Osteoblast (primary cell): ENCODE data around the gene TEDC2. TPM values are rescaled to one million over a fixed set of nuclear protein-coding genes. Genes with fewer than 3 reads are reported as not detected.

ENCODE experiments used
- DNase-seq: peaks from one replicate; pipeline ENCODE4 v3.0.0; 2011; ENCODE audit warnings: low spot score, mixed read lengths; ENCODE audit not compliant: insufficient read length; ENCODE audit errors: missing footprints
- H2AFZ ChIP-seq: 2 replicates; pipeline ENCODE4 v1.6.0; 2011; ENCODE audit warnings: mild to moderate bottlenecking, low read length
- H3K27ac ChIP-seq: 2 replicates; pipeline ENCODE4 v1.5.1; 2011; ENCODE audit warnings: mild to moderate bottlenecking, low read depth, low read length, moderate library complexity
- H3K27me3 ChIP-seq: 2 replicates; pipeline ENCODE4 v1.6.0; 2012; ENCODE audit warnings: mild to moderate bottlenecking, control low read depth, inconsistent platforms, low read length, moderate library complexity; ENCODE audit not compliant: insufficient read depth
- H3K36me3 ChIP-seq: 2 replicates; pipeline ENCODE4 v1.5.1; 2011; ENCODE audit warnings: mild to moderate bottlenecking, low read length, control low read depth, moderate library complexity; ENCODE audit not compliant: insufficient read depth
- H3K4me1 ChIP-seq: 2 replicates; pipeline ENCODE4 v1.5.1; 2011; ENCODE audit warnings: mild to moderate bottlenecking, low read length, control low read depth, moderate library complexity; ENCODE audit not compliant: insufficient read depth
- H3K4me2 ChIP-seq: 2 replicates; pipeline ENCODE4 v1.6.0; 2011; ENCODE audit warnings: mild to moderate bottlenecking, low read length; ENCODE audit not compliant: insufficient read depth
- H3K4me3 ChIP-seq: fragments of 200-600 bp; sonication (generic); 3 replicates; pipeline ENCODE4 v1.5.1; 2012; ENCODE audit warnings: mild to moderate bottlenecking, low read length, inconsistent platforms; ENCODE audit not compliant: insufficient read depth
- H3K79me2 ChIP-seq: 2 replicates; pipeline ENCODE4 v1.6.0; 2012; ENCODE audit warnings: mild to moderate bottlenecking, low read length, control low read depth, inconsistent platforms; ENCODE audit not compliant: insufficient read depth
- H3K9me3 ChIP-seq: 2 replicates; pipeline ENCODE4 v1.5.1; 2011; ENCODE audit warnings: low read depth, low read length, control low read depth
- H4K20me1 ChIP-seq: 2 replicates; pipeline ENCODE4 v1.6.0; 2012; ENCODE audit warnings: mild to moderate bottlenecking, low read length, control low read depth; ENCODE audit not compliant: insufficient read depth
- total RNA-seq: library from RNA; depleted of rRNA; stranded (reverse); fragments of >200 nt; gene quantifications from 2 replicates; pipeline ENCODE4 v1.2.3, GENCODE V29; 2012
- TF ChIP-seq, protein P1 (sequence below): IDR thresholded peaks from 2 replicates; pipeline ENCODE4 v1.5.1; 2011; ENCODE audit warnings: mild to moderate bottlenecking, low read depth, low read length, moderate library complexity; ENCODE audit errors: extremely low read depth

TEDC2 gene
- total RNA-seq, 1 donor: 5.1 TPM

DNA sequence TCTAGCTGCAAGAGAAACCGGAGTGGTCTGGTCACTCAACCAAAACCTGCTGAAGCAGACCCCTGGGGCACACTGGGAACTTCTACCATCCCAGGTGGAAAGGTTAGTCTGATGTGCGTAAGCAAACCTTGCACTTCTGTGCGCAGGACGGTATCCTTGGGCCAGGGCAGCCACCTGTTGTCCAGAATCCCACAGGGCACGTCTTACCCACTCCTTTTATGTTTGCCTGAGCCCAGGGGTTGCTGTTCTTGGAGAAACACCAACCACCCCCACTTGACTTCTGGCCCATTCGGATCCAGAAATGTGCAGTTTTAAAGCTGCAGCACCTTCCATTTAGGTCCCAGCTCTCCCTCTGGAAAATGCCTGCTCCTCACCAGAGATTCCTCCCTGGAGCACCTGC lies 33.7 kb downstream of the TEDC2 start:
- Histone ChIP-seq H3K4me1 (peaks cover 10% of the 10 kb centered on the region), H3K27me3 (no peaks in the 10 kb centered on the region), H3K4me3 (no peak overlapping the region), H3K4me2 (no peak overlapping the region), H2AFZ (no peak overlapping the region), H4K20me1 (peaks cover 19% of the 10 kb centered on the region), H3K36me3 (peaks cover 15% of the 10 kb centered on the region), H3K27ac (no peak overlapping the region), H3K79me2 (peaks cover 18% of the 10 kb centered on the region), H3K9me3 (no peaks in the 10 kb centered on the region)
- DNase-seq: peak; percentile 42
- TF ChIP-seq, protein P1, sequence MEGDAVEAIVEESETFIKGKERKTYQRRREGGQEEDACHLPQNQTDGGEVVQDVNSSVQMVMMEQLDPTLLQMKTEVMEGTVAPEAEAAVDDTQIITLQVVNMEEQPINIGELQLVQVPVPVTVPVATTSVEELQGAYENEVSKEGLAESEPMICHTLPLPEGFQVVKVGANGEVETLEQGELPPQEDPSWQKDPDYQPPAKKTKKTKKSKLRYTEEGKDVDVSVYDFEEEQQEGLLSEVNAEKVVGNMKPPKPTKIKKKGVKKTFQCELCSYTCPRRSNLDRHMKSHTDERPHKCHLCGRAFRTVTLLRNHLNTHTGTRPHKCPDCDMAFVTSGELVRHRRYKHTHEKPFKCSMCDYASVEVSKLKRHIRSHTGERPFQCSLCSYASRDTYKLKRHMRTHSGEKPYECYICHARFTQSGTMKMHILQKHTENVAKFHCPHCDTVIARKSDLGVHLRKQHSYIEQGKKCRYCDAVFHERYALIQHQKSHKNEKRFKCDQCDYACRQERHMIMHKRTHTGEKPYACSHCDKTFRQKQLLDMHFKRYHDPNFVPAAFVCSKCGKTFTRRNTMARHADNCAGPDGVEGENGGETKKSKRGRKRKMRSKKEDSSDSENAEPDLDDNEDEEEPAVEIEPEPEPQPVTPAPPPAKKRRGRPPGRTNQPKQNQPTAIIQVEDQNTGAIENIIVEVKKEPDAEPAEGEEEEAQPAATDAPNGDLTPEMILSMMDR: no peak

DNA sequence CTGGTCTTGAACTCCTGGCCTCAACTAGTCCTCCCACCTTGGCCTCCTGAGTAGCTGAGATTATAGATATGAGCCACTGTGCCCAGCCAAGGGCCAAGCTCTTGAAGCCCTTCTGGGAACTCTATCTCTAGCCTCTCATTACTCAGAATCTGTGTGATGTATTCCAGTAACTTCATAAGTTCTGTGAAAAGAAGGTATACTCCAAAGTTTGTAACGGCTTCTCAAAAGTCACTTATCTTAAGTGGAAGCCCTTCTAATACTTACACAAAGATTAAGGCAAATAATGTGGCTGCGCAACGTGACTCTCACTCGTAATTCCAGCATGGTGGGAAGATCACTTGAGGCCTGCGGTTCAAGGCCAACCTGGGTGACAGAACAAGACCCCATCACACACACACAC lies 34.7 kb downstream of the TEDC2 start:
- H3K79me2 ChIP-seq: peaks cover 15% of the 10 kb centered on the region
- H2AFZ ChIP-seq: no peak overlapping the region
- peaks cover 10% of the 10 kb centered on the region for H3K4me1 ChIP-seq
- no peak overlapping the region for H3K4me2 ChIP-seq
- no peak for DNase-seq
- no peak overlapping the region for H3K27ac ChIP-seq
- H3K36me3 ChIP-seq: peaks cover 15% of the 10 kb centered on the region
- H3K9me3 ChIP-seq: no peaks in the 10 kb centered on the region
- H3K4me3 ChIP-seq: no peak overlapping the region
- H4K20me1 ChIP-seq: peaks cover 22% of the 10 kb centered on the region
- TF ChIP-seq, protein P1: no peak
- H3K27me3 ChIP-seq: no peaks in the 10 kb centered on the region

DNA sequence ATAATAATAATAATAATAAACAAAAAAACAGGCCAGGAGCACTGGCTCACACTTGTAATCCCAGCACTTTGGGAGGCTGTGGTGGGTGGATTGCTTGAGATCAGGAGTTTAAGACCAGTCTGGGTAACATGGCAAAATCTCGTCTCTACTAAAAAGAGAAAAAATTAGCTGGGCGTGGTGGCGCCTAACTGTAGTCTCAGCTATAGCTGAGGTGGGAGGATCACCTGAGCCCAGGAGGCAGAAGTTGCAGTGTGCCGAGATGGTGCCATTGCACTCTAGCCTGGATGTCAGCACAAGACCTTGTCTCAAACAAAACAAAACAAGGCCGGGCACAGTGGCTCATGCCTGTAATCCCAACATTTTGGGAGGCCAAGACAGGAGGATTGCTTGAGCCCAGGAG lies 35.1 kb downstream of the TEDC2 start:
- peaks cover 11% of the 10 kb centered on the region for H3K79me2 ChIP-seq
- no peak overlapping the region for H3K4me2 ChIP-seq
- H3K9me3 ChIP-seq: no peaks in the 10 kb centered on the region
- H3K4me3 ChIP-seq: no peak overlapping the region
- peaks cover 18% of the 10 kb centered on the region for H4K20me1 ChIP-seq
- no peak overlapping the region for H3K27ac ChIP-seq
- no peaks in the 10 kb centered on the region for H3K27me3 ChIP-seq
- TF ChIP-seq, protein P1: no peak
- no peak for DNase-seq
- peaks cover 15% of the 10 kb centered on the region for H3K36me3 ChIP-seq
- H3K4me1 ChIP-seq: peaks cover 10% of the 10 kb centered on the region
- H2AFZ ChIP-seq: no peak overlapping the region

DNA sequence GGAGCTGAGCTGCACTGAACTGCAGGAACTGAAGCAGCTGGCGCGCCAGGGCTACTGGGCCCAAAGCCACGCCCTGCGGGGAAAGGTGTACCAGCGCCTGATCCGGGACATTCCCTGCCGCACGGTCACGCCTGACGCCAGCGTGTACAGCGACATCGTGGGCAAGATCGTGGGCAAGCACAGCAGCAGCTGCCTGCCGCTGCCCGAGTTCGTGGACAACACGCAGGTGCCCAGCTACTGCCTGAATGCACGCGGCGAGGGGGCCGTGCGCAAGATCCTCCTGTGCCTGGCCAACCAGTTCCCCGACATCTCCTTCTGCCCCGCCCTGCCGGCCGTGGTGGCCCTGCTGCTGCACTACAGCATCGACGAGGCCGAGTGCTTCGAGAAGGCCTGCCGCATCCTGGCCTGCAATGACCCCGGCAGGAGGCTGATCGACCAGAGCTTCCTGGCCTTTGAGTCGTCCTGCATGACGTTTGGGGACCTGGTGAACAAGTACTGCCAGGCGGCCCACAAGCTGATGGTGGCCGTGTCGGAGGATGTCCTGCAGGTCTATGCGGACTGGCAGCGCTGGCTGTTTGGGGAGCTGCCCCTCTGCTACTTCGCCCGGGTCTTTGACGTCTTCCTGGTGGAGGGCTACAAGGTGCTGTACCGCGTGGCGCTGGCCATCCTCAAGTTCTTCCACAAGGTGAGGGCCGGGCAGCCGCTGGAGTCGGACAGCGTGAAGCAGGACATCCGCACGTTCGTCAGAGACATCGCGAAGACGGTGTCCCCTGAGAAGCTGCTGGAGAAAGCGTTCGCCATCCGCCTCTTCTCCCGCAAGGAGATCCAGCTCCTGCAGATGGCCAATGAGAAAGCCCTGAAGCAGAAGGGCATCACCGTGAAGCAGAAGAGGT lies 36.6 kb downstream of the TEDC2 start:
- peaks cover 10% of the 10 kb centered on the region for H3K4me1 ChIP-seq
- H4K20me1 ChIP-seq: peaks cover 21% of the 10 kb centered on the region
- H3K9me3 ChIP-seq: no peaks in the 10 kb centered on the region
- H3K36me3 ChIP-seq: peaks cover 11% of the 10 kb centered on the region
- peak; percentile 73 for DNase-seq
- no peak overlapping the region for H3K4me2 ChIP-seq
- TF ChIP-seq, protein P1: no peak
- peaks cover 2% of the 10 kb centered on the region for H3K79me2 ChIP-seq
- H3K27me3 ChIP-seq: no peaks in the 10 kb centered on the region
- no peak overlapping the region for H2AFZ ChIP-seq
- H3K27ac ChIP-seq: no peak overlapping the region
- H3K4me3 ChIP-seq: no peak overlapping the region
